SK-MEL-5 (cell line): ENCODE measurements around the gene GRIP2. TPM values are rescaled to one million over a fixed set of nuclear protein-coding genes. Genes with fewer than 3 reads are reported as not detected.

Experiments used
- DNase-seq: peaks from one replicate; pipeline ENCODE4 v3.0.0-alpha.2; 2016; ENCODE audit warnings: low read depth, low spot score
- in situ Hi-C: cut with HindIII; loops from 2 replicates; pipeline ENCODE4 v1.10.0; 2016; ENCODE audit warnings: low sequenced_read_pairs, high pct_unique_total_duplicates, low pct_unique_long_range_greater_than_20kb
- total RNA-seq: library from RNA; depleted of rRNA; stranded (reverse); fragments of >200 nt; shearing (Covaris generic); gene quantifications from 2 replicates; pipeline ENCODE4 v1.2.3, GENCODE V29; 2014

Gene GRIP2
- total RNA-seq, 1 experiment from 2014 or later: 0.18 TPM

DNA sequence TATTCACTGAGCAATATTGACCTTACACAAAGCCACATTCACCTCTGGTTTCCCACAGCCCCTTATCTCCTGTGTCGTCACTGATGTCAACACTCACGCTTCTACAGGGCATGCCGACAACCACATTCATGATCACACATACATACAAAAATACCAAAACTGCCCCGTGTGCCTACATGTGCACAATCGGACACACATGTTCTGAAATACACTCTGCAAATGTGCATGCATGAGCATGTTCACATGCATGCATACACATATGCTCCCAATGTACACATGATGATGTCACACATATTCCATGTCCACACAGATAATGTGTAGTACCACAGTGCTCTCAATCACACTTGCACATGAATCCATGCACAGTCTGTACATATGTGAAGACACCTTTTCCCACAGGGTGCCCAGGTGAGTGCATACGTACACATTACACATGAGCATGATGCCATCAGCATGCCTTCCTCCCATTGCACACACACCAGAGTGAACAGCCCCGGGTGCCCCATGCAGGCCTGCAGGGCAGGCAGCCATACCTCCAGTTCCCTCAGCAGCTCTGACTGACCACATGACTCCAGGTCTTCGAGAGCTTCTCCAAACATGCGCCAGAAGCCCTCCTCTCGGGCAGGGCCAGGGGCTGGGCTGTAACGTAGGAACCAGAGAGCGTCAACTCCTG lies 37.0 kb downstream of the GRIP2 start:
- in situ Hi-C loops: no loop called here
- DNase-seq: no peak

DNA sequence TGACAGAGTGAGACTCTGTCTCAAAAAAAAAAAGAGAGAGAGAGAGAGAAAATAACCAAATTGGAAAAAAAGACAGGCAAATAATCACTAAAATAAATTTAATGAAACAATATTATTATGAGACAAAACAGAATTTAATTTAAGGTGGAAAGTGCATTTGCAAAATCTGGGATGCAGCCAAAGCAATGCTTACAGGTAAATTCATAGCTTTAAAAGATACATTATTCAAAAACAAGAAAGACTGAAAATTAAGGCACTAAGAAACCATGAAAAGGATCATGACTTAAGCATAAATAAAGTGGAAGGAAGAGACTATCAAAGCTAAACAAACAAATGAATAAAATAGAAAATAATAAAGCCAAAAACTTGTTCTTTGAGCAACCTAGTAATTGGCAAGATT lies 37.7 kb downstream of the GRIP2 start:
- no peak for DNase-seq
- in situ Hi-C loops: no loop called here

DNA sequence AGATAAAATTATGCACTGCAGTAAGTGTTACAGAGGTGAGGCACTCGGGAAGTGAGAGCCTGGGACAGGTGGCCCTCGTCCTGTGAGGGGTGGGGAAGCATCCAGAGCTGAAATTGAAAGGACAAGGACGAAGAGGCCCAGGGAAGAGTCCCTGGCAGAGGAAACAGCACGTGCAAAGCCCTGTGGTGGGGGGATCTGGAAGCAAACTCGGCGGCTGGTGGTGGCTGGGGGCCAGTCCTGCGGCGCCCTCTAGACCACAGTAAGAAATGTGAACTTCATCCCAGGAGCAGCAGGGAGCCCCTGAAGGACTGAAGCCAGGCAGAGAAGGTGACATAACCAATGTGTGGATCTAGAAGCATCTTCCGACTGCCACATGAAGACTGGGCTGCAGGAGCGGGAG lies 42.8 kb downstream of the GRIP2 start:
- in situ Hi-C loops: no loop called here
- no peak for DNase-seq

DNA sequence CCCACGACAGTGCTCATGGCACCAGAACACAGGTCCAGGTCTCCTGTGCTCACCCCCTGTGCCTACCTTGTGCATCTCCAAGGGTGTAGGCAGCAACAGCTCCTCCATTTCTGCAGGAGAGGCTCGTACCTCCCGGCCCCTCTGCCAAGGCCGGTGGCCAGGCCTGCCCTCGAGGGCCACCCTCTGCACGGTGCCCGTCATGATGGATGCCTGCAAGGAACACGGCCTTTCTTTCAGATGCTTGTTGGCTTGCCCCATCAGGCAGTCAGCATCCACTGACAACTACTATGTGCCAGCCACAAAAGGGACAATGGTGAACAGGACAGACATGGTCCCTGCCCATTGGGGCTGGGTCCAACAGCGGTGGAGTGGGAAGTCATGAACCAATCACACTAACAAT lies 43.8 kb downstream of the GRIP2 start:
- in situ Hi-C loops: no loop called here
- DNase-seq: no peak

DNA sequence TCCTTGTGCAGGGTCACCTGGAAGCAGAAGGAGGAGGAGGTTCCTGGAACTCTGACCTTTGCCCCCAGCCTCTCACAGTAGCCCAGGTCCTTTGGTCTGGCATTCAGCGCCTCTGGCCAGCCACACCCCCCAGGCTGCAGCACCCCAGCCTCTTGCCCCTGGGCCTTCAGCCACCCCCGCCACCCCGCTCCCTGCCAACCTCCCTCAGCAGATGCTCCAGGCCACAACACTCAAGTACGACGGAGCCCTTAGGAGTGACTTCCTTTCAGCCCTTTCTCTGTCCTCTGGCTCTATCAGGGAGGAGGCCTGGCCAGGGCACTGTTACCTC lies 45.2 kb downstream of the GRIP2 start:
- no peak for DNase-seq
- in situ Hi-C loops: no loop called here

DNA sequence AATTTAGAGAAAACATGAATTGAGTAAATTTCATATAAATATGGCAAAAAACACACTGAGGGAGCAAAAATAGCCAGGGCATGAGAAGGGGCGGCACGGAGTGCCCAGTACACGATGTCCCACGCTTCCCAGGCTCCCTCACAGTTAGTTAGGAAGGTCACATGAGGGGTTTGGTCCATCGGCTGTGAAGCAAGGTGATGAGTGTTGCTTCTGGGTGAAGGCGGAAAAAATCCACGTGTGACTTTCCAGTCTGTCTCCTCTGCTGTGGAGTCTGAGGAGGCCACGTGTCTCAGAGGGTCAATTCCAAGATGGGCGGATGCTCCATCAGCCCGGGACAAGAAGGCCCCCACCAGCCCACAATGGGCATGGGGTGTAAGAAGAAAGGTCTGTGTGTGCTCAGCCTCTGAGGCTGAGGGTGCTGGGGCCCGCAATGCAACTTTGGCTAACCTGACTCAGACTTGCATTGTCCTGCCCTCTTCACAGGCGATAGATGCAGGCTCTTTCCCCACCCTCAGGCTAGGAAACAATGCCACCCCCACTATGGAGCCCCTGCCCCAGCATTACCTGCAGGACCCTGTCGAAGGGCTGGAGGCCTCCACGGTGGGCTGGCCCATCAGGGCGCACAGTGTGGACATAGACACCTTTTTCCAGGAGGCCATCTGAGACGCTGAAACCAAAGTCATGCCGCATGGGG lies 45.7 kb downstream of the GRIP2 start:
- no peak for DNase-seq
- in situ Hi-C loops: no loop called here

DNA sequence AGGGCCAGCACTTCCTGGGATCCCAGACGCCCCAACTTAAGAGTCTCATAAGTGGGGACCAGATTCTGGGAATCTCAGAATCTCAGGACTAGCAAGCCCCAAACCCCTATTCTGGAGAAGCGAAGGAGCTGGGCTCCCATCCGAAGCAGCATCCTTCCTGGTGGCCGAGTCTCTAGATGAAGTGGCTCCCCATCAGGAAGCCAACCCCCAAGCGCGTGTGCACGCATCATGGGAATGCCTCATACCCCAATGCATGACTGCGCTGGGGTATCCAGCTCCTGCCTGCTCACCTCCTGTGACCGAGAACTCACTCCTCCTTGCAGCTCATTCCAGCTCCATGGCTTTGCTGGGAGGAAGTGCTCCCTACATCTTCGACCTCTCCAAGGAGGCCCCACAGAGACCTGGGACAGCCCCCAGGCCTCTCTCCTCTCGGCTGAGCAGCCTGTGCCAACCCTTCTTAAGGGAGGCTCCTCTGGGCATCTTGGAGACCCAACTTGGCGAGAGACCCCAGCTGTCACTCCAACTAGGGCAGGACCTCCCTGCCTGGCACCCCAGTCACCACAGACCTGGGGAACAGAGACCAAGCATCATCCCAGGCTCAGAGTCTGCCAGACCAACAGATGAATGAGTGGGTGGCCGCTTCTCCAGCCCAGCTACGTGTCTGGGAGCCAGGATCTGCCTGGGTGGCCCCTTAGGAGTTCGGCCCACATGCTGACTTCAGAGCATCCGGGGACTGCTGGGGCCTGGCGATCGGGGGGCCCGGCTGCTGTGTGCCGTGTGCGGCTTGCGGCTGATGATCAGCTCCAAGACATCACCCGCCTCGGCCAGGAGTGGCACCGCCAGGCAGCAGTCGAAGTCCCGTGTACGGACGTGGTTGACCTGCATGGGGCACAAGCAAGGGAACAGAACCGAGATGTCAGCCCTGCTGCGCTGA lies 46.9 kb downstream of the GRIP2 start:
- in situ Hi-C loops: no loop called here
- DNase-seq: no peak

DNA sequence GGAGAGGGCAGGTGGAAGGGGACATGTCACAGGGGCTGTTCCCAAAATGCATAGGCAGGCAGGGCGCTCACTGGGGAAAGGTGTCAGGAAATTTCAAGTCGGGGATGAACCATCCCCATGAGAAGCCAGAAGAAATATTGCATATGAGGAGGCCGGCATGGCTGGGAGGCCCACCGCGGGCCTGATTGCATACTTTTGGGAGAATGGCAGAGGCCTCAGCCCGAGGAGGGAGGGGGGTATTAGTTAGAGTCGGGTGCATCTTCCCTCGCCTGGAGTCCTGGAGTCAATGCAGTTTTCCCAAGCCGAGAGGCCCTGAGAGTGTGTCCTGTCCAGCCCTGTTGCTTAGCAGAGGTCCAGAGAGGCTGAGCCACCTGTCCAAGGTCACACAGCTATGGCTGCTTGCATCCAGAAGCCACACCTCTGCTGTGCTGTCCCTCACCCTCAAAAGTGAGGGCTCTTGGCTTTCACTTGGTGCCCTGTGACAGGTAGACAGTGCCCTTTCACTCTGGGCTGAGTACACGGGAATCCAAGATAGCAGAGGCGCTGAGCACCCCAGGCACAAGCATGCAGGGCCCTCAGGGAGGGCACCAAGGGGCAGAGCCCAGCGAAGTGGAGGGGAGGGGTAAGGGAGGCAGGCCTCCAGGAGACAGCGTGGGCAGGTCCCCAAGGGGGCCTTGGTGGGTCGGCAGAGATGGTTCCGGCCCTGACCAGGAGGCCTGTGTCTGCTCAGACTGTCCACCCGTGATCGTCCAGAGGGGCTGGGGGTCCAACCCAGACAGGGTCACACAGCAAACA lies 48.5 kb downstream of the GRIP2 start:
- no peak for DNase-seq
- in situ Hi-C loops: no loop called here

DNA sequence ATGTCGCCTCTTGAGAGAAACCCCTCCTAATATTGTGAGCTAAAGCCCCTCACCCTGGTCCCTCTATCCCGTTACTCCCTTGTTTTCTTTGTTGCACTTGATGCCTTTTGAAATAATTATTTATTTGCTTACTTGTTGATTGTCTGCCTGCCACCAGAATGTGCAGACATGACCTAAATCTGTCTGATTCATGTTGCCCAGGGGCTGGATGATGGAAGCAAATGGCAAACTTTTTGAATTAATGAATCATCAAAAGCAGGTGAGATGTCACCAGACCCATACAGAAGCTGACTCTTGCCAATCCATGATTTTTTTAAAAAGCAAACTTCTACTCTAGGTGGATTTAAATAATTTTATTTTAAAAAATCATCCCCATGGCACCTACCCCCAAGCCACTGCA lies 49.3 kb downstream of the GRIP2 start:
- DNase-seq: no peak
- in situ Hi-C loops: no loop called here

DNA sequence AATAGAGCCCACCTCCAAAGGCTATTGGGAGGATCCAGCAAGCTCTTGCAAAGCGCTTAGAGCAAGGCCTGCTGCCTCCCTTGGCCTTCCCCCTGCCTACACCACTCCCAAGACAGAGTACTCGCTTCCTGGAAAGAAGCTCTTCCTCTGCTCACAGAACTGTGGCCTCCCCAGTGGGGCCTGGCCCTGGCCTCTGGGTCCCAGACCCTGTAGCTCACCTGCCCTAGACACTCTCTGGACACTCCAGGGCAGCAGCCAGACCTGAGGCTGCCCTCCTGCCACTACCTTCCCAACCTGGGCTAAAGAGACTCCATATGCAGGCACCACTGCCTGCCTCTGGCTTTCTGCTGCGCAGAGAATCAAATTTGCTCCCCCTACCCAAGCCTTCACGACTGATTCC lies 49.9 kb downstream of the GRIP2 start:
- in situ Hi-C loops: no loop called here
- DNase-seq: no peak

DNA sequence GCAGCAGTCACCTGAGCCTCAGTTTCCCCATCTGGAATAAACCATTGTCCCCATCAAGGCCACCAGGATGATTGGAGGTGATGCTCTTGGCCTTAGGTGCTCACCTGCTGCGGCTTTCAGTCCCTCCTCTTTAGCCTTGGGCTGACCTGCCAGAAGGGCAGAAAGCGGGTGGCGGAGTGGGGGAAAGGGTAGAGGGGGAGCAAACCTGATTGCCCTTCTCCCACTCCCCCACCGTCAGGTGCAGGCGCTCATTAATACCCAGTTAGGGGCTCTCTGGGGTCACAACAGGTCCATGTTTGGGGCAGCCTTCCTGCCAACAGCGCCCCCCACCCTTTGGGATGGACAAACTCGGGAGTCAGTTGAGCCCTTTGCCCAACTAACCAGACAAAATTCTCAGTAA lies 50.5 kb downstream of the GRIP2 start:
- no peak for DNase-seq
- in situ Hi-C loops: no loop called here

DNA sequence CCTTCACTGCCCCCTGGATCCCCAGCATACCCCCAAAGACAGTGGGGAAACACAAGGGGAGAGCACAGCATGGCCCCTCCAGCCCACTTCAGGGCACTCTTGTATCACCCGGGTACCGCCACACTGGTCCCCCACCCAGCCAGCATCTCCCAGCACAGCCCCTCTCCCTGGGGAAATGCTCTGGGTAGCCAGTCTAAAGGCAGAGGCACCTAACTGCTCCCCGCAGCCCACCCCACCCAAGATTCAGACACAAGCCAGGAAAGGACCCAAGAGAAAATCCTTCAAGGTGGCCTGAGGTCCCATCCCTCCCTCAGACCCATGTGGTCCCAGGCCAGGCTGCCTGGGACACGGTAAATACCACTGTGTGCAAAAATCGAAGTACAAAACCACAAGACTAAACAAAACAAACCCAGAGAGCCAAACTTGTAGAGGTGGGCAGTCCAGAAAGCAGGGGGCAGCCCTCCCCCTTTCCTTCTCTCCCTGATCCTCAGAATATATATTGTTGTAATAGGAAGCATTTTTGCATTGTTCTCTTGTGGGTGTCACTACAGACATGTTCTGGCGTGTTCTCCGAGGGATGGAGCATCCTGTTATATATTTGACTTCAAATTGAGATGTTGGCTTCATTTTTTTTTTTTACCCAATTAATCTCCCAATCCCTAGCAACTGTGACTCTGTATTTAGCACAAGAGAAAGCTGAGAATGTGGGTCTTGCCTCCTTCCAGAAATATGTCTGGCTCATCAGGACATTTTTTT lies 51.7 kb downstream of the GRIP2 start:
- in situ Hi-C loops: no loop called here
- no peak for DNase-seq

DNA sequence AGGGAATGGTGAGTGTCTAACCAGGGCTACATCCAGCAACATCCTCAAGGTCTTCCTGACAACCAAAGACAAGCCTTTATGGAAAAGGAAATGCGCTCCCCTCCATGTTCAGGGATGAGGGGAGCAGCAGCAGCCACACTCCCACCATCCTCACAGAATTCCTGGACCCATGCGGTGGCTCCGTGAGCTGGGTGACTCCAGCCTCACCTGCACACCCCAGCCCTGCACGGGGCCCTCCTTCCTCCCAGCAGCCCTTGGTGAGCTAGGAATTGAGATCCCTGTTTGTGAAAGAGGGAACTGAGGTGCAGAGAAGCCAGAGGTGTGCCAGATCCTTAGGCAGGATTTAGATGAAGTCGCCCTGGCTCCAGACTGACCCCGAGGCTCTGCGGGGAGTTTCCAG lies 52.3 kb downstream of the GRIP2 start:
- no peak for DNase-seq
- in situ Hi-C loops: no loop called here

DNA sequence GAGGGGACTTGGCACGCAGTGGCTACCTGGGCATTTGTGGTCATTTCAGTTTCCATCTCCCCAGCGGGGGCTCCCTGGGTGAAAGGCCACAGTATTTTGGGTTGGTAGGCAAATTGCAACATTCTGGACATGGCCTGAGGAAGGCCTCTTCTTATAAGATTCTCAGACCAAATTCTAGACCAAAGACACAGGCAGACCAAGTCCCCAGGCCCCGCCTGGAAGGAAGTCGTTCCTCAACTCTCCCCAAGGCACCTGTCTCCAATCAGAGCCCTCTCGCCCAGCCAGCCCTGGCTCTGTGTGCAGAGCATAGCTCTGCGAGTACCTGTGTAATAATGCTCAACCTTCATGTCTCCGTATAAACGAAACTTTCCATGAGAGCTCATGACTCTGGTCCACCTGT lies 53.1 kb downstream of the GRIP2 start:
- in situ Hi-C loops: no loop called here
- DNase-seq: no peak

DNA sequence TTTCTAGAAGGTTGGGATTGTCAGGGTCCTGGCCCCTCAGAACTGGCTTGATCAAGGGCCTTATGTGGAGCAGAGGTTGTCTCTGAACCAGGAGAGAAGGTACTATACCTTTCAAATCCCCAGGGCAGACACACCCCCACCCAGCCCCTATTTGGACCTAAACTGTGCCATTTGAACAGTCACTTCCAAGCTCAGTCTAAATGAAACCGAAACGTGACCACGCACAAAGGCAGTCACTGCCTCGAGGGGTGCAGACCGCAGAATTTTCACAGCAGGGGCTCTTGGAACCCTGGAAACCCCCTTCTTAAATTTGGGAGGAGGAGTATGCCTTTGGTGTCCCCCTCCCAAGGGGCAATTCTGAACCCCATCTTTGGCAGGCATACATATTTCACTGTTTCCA lies 53.7 kb downstream of the GRIP2 start:
- in situ Hi-C loops: no loop called here
- DNase-seq: no peak

DNA sequence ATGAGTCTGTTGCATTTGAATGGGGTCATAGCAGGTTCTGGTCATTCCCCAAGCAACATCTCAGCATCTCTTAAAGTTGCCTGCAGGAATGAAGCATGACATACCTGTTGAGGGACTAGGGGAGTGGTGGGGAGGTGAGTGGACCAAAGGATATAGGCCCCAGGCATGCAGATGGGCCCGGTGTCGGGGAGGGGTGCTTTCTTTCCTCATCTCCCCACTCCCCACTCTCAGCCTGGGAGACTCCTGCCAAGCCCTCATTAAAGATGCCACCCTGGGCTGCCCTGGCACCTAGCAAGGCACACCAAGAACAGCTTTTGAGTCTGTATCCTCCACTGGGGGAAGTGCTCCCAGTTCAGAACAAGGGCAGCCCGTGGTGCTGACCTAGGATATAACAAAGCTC lies 54.2 kb downstream of the GRIP2 start:
- no peak for DNase-seq
- in situ Hi-C loops: no loop called here

DNA sequence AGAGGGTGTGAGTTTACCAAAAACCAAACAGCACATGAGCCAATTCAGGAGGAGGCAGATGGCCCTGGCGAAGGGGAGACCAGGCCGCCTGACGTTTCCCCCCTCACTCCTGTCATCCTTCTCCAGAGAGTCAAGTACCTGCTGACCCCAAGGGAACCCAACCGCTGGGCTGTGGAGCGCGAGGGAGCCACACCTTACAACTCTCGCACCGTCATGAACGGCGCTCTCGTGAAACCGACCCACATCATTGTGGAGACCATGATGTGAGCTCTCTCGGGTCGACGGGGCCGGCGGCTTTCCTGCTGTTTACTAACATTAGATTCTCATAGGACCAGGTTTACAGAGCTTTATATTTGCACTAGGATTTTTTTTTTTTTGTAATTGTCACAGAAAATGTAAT lies 55.4 kb downstream of the GRIP2 start:
- in situ Hi-C loops: no loop called here
- DNase-seq: no peak
